OCI-LY3 (cell line): ENCODE measurements around the gene SLX4.

Source experiments
- CTCF ChIP-seq: fragments of 200-600, 300-600 bp; sonication (generic); IDR thresholded peaks from 2 replicates; pipeline ENCODE4 v1.5.1; 2014; ENCODE audit warnings: antibody characterized with exemption, low read length, low read depth
- EZH2phosphoT487 ChIP-seq: fragments of 200-600 bp; shearing (Covaris generic); IDR thresholded peaks from 2 replicates; pipeline ENCODE4 v1.6.1; 2018; ENCODE audit warnings: antibody characterized with exemption, mixed run types, low read depth

DNA sequence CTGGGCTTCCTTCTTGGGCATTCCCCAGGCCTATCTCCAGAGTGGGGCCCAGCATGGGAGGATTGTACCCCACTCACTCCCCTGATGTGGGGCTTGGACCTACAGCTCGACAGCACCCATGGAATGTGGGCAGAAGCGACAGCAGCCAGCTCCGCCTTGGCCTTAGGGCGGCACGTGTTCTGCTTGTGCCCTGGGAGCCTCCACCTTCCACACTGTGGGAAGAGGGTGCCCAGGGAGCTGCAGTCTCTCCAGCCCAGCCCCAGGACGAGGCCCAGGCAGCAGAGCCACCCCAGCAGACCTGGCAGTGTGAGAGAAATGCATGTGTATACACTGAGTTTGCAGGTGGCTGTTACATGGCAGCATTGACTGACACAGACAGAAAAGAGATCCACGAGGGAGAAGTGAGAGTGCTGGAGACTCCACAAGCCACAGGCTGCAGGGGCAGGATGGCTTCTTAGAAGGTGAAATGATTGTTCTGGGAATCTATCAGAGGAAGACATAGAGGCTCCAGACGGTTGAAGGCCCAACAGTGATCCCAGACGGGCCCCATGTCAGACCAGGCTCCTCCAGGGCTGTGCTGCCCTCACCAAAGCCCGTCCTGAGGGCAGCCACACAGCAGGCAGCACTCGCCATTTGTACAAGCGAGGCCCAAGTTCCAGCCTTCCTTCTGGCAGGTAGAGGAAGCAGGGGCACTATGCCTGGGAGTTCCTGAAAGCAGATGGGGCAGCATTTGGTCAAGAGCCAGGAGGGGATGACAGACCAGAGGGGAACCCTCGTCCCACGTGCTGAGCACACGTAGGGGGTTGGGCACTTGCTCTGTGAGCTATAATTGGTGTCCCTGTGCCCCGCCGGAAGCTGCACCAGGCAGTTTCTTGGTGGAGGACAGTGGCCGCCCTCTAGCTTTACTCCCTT is 40.3 kb upstream of the SLX4 start:
- TF ChIP-seq CTCF (no peak), EZH2phosphoT487 (no peak)
